HepG2 (cell line): ENCODE data around the gene MC1R. TPM values are rescaled to one million over a fixed set of nuclear protein-coding genes. Genes with fewer than 3 reads are reported as not detected.

Experiments used
- ARID5B ChIP-seq: IDR thresholded peaks from 2 replicates; pipeline ENCODE4 v1.4.0; 2020; ENCODE audit warnings: mild to moderate bottlenecking, missing genetic modification reagents
- BCL6 ChIP-seq: IDR thresholded peaks from 2 replicates; pipeline ENCODE4 v1.6.1; 2016; ENCODE audit warnings: missing genetic modification reagents, missing compliant biosample characterization
- CHD2 ChIP-seq: IDR thresholded peaks from 2 replicates; pipeline ENCODE4 v1.6.1; 2011; ENCODE audit warnings: low read depth, low read length, improper control_type of control experiment
- FIP1L1 ChIP-seq: fragments of 200-400 bp; formaldehyde crosslinking; IDR thresholded peaks from 2 replicates; pipeline ENCODE4 v1.6.1; 2018; ENCODE audit warnings: low read depth, mild to moderate bottlenecking, low read length, moderate library complexity, borderline replicate concordance; ENCODE audit not compliant: insufficient read depth
- KLF11 ChIP-seq: IDR thresholded peaks from 2 replicates; pipeline ENCODE4 v1.6.1; 2016; ENCODE audit warnings: missing compliant biosample characterization
- KLF12 ChIP-seq: sonication (generic); formaldehyde crosslinking; IDR thresholded peaks from 2 replicates; pipeline ENCODE4 v1.4.0; 2020; ENCODE audit warnings: missing genetic modification reagents, borderline replicate concordance
- MTF2 ChIP-seq: sonication (generic); formaldehyde crosslinking; IDR thresholded peaks from 2 replicates; pipeline ENCODE4 v1.5.0; 2020; ENCODE audit warnings: missing genetic modification reagents, borderline replicate concordance
- NONO ChIP-seq, 2 experiments: fragments of 450-650 bp in 1 of 2; sonication (generic) in 1 of 2; formaldehyde crosslinking in 1 of 2; IDR thresholded peaks in 1 of 2; conservative IDR thresholded peaks in 1 of 2; 2 replicates each; pipeline versions ENCODE4 v1.6.1 to v1.8.0; 2017 to 2022; ENCODE audit warnings: mild to moderate bottlenecking in 1 of 2, missing genetic modification reagents in 1 of 2, moderate library complexity in 1 of 2
- RARG ChIP-seq: sonication (generic); formaldehyde crosslinking; IDR thresholded peaks from 2 replicates; pipeline ENCODE4 v1.4.0; 2020; ENCODE audit warnings: low read depth, mild to moderate bottlenecking, missing genetic modification reagents
- ZNF251 ChIP-seq: sonication (generic); formaldehyde crosslinking; IDR thresholded peaks from 2 replicates; pipeline ENCODE4 v1.9.0; 2021; ENCODE audit warnings: mild to moderate bottlenecking, missing genetic modification reagents
- ZNF513 ChIP-seq: sonication (generic); formaldehyde crosslinking; conservative IDR thresholded peaks from 2 replicates; pipeline ENCODE4 v1.5.0; 2020; ENCODE audit warnings: missing genetic modification reagents
- ZNF550 ChIP-seq: sonication (generic); formaldehyde crosslinking; IDR thresholded peaks from 2 replicates; pipeline ENCODE4 v1.4.0; 2020; ENCODE audit warnings: mild to moderate bottlenecking, missing genetic modification reagents, borderline replicate concordance
- ZNF567 ChIP-seq: sonication (generic); formaldehyde crosslinking; IDR thresholded peaks from 2 replicates; pipeline ENCODE4 v1.8.1; 2023; ENCODE audit warnings: mild to moderate bottlenecking, missing genetic modification reagents, borderline replicate concordance
- ZNF597 ChIP-seq: sonication (generic); formaldehyde crosslinking; IDR thresholded peaks from 2 replicates; pipeline ENCODE4 v1.5.0; 2020; ENCODE audit warnings: missing genetic modification reagents
- ZNF770 ChIP-seq: sonication (generic); formaldehyde crosslinking; IDR thresholded peaks from 2 replicates; pipeline ENCODE4 v1.5.0; 2020; ENCODE audit warnings: mild to moderate bottlenecking, missing genetic modification reagents
- ZUFSP ChIP-seq: sonication (generic); formaldehyde crosslinking; IDR thresholded peaks from 2 replicates; pipeline ENCODE4 v1.9.0; 2021; ENCODE audit warnings: missing genetic modification reagents, mild to moderate bottlenecking, borderline replicate concordance
- polyA plus RNA-seq, 8 experiments: library from polyadenylated mRNA; depleted of rRNA in 3 of 8; stranded (reverse) in 7 of 8; unstranded in 1 of 8; fragments of >200 nt; fragmentation: Illumina TruSeq in 4 of 8; extraction: Trizol in 4 of 8; gene quantifications; 2 replicates each; pipeline versions ENCODE4 v1.2.1 to v1.2.3, GENCODE V29; 2011 to 2016; ENCODE audit warnings: low read depth in 4 of 8, missing spikeins in 1 of 8, mixed read lengths in 1 of 8; ENCODE audit not compliant: insufficient read depth in 1 of 8
- total RNA-seq, 5 experiments: library from RNA; depleted of rRNA; stranded (reverse); fragments of >200 nt; fragmentation: Illumina TruSeq; extraction: Trizol; gene quantifications; 2 replicates each; pipeline ENCODE4 v1.2.3, GENCODE V29; 2016; ENCODE audit warnings: low read depth in 1 of 5

Gene MC1R
- total and polyA plus RNA-seq, 2 of the 13 experiments (the other 11 are each of a cell fraction or from before 2014, with no cell fraction given): 9.1 to 14.8 TPM

GRCh38 chr16:89915303-89916232 lies 3.1 kb upstream of the MC1R start (continued):
- TF ChIP-seq ARID5B (CRISPR knock-in tag) (peak; percentile 76), ZNF550 (CRISPR knock-in tag) (peak; percentile 33; the same call in 1 of the 2 replicates), FIP1L1 (no peak), KLF11 (CRISPR knock-in tag) (no peak), ZNF770 (CRISPR knock-in tag) (peak; percentile 97), BCL6 (CRISPR knock-in tag) (peak; percentile 65), CHD2 (no peak), RARG (CRISPR knock-in tag) (no peak), MTF2 (CRISPR knock-in tag) (no peak), ZNF251 (no peak), ZNF567 (CRISPR knock-in tag) (peak; percentile 75; the same call in 1 of the 2 replicates), ZUFSP (CRISPR knock-in tag) (no peak), ZNF513 (CRISPR knock-in tag) (no peak), KLF12 (CRISPR knock-in tag) (peak; percentile 79), ZNF597 (CRISPR knock-in tag) (no peak), NONO (IDR thresholded peaks at IDR 0.05) (no peak), NONO (CRISPR knock-in tag; conservative IDR thresholded peaks at IDR 0.05) (peak; percentile 95)
